Esophagus squamous epithelium (tissue), 4 donors: ENCODE measurements around the gene TBATA.

Source experiments
- CTCF ChIP-seq, 6 experiments: fragments of 450-650 bp in 4 of 6; fragments of 200-600 bp in 2 of 6; sonication (generic) in 2 of 6; IDR thresholded peaks; one replicate each; pipeline ENCODE4 v1.5.1; 2016 to 2019; ENCODE audit warnings: antibody characterized with exemption in 6 of 6, mild to moderate bottlenecking in 4 of 6, moderate library complexity in 4 of 6
- POLR2A ChIP-seq, 4 donors: fragments of 450-650 bp; IDR thresholded peaks; one replicate each; pipeline ENCODE4 v1.6.1; 2017; ENCODE audit warnings: antibody characterized with exemption in 4 of 4, mild to moderate bottlenecking in 4 of 4, moderate library complexity in 3 of 4

GRCh38 chr10:70757856-70758255 is 27.3 kb downstream of the TBATA start:
- no peak for TF ChIP-seq CTCF (IDR thresholded peaks at IDR 0.05)
- no peak for TF ChIP-seq POLR2A (IDR thresholded peaks at IDR 0.05)
